K562 (cell line): ENCODE results near the gene CERS3.

Experiments used
- JUNB ChIP-seq: fragments of 450-650 bp; formaldehyde crosslinking; conservative IDR thresholded peaks from 2 replicates; pipeline ENCODE4 v1.4.0; 2020; ENCODE audit warnings: mild to moderate bottlenecking
- KDM1A ChIP-seq, 2 experiments: fragments of 450-650 bp; IDR thresholded peaks; 2 replicates each; pipeline ENCODE4 v1.6.1; 2016; ENCODE audit warnings: mild to moderate bottlenecking in 2 of 2
- PML ChIP-seq: IDR thresholded peaks from 2 replicates; pipeline ENCODE4 v1.6.1; 2012; ENCODE audit warnings: low read length, inconsistent platforms
- POLR2AphosphoS5 ChIP-seq: IDR thresholded peaks from 2 replicates; pipeline ENCODE4 v1.6.1; 2011; ENCODE audit warnings: mild to moderate bottlenecking, low read depth, low read length, moderate library complexity; ENCODE audit not compliant: control insufficient read depth, insufficient read depth
- SAFB ChIP-seq: fragments of 200-400 bp; formaldehyde crosslinking; IDR thresholded peaks from 2 replicates; pipeline ENCODE4 v1.6.1; 2017; ENCODE audit warnings: low read depth, low read length, borderline replicate concordance
- SETDB1 ChIP-seq: IDR thresholded peaks from one replicate; pipeline ENCODE4 v1.6.1; 2012; ENCODE audit warnings: low read length, control low read depth, inconsistent platforms
- ZNF274 ChIP-seq: IDR thresholded peaks from 2 replicates; pipeline ENCODE4 v1.6.1; 2011; ENCODE audit warnings: low read depth, mild to moderate bottlenecking, low read length, moderate library complexity, borderline replicate concordance
- ZNF449 ChIP-seq: fragments of 250-450 bp; sonication (Bioruptor Pico); IDR thresholded peaks from 2 replicates; pipeline ENCODE4 v1.8.0; 2022; ENCODE audit warnings: moderate library complexity, mild to moderate bottlenecking, inconsistent platforms
- ZNF830 ChIP-seq: fragments of 250-450 bp; sonication (Bioruptor Pico); IDR thresholded peaks from 2 replicates; pipeline ENCODE4 v1.5.0; 2021; ENCODE audit warnings: mild to moderate bottlenecking
- TF ChIP-seq, protein P1 (sequence below), 3 experiments: IDR thresholded peaks in 2 of 3; conservative IDR thresholded peaks in 1 of 3; 2 replicates each; pipeline ENCODE4 v1.5.1; 2011 to 2012; ENCODE audit warnings: low read length in 3 of 3, mild to moderate bottlenecking in 3 of 3, control low read depth in 2 of 3, improper control_type of control experiment in 1 of 3, inconsistent platforms in 1 of 3, low read depth in 1 of 3, mixed read lengths in 1 of 3, moderate library complexity in 1 of 3; ENCODE audit not compliant: insufficient read depth in 2 of 3
- TF ChIP-seq, protein P2 (sequence below), 2 experiments: fragments of 450-650 bp in 1 of 2; sonication (generic) in 1 of 2; formaldehyde crosslinking in 1 of 2; IDR thresholded peaks in 1 of 2; conservative IDR thresholded peaks in 1 of 2; 2 replicates each; pipeline versions ENCODE4 v1.6.1 to v1.8.1; 2016 to 2023; ENCODE audit warnings: mild to moderate bottlenecking in 2 of 2, moderate library complexity in 2 of 2, inconsistent platforms in 1 of 2, missing genetic modification reagents in 1 of 2

DNA sequence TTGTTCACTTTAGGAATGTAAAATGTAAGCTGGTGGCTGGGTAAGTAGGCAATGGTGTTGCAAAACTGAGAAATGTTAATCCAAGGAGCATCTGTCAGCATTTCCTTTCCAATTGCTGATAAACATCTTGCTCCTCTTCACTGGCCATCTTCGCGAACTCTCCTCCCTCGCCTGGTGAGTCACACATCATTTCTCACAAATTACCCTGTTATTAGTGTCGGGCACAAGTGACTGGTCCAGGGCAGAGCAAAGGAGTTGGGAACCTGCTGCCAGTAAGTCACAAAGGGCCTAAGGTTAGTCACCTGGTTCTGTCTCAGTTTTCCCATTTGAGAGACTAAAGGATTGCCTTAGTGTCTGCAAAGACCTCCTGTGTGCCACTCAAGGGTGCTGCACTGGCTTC lies 13.0 kb downstream of the CERS3 start:
- TF ChIP-seq, protein P1, sequence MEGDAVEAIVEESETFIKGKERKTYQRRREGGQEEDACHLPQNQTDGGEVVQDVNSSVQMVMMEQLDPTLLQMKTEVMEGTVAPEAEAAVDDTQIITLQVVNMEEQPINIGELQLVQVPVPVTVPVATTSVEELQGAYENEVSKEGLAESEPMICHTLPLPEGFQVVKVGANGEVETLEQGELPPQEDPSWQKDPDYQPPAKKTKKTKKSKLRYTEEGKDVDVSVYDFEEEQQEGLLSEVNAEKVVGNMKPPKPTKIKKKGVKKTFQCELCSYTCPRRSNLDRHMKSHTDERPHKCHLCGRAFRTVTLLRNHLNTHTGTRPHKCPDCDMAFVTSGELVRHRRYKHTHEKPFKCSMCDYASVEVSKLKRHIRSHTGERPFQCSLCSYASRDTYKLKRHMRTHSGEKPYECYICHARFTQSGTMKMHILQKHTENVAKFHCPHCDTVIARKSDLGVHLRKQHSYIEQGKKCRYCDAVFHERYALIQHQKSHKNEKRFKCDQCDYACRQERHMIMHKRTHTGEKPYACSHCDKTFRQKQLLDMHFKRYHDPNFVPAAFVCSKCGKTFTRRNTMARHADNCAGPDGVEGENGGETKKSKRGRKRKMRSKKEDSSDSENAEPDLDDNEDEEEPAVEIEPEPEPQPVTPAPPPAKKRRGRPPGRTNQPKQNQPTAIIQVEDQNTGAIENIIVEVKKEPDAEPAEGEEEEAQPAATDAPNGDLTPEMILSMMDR (IDR thresholded peaks at IDR 0.05 in 2 of 3, conservative IDR thresholded peaks at IDR 0.05 in 1 of 3; ENCODE audit: insufficient read depth in 2 of 3, low read depth in 1 of 3, low read length in 3 of 3): no peak
- TF ChIP-seq ZNF274 (no peak), POLR2AphosphoS5 (no peak), SAFB (no peak), ZNF830 (CRISPR knock-in tag) (no peak), SETDB1 (no peak), KDM1A (IDR thresholded peaks at IDR 0.05) (no peak), ZNF449 (CRISPR knock-in tag) (no peak), PML (no peak), JUNB (no peak)
- TF ChIP-seq, protein P2, sequence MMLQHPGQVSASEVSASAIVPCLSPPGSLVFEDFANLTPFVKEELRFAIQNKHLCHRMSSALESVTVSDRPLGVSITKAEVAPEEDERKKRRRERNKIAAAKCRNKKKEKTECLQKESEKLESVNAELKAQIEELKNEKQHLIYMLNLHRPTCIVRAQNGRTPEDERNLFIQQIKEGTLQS (IDR thresholded peaks at IDR 0.05): no peak
- TF ChIP-seq, protein P2 (CRISPR knock-in tag; conservative IDR thresholded peaks at IDR 0.05): no peak
